HepG2 (cell line): ENCODE results near the gene FAM53B. TPM values are rescaled to one million over a fixed set of nuclear protein-coding genes. Genes with fewer than 3 reads are reported as not detected.

Experiments used
- NFIC ChIP-seq: IDR thresholded peaks from 2 replicates; pipeline ENCODE4 v1.6.1; 2012; ENCODE audit warnings: mild to moderate bottlenecking, low read length, inconsistent platforms
- NR2C2 ChIP-seq: sonication (generic); formaldehyde crosslinking; IDR thresholded peaks from 2 replicates; pipeline ENCODE4 v1.4.0; 2020; ENCODE audit warnings: missing genetic modification reagents, mild to moderate bottlenecking, moderate library complexity, borderline replicate concordance
- RFX1 ChIP-seq: fragments of 450-650 bp; IDR thresholded peaks from 2 replicates; pipeline ENCODE4 v1.6.1; 2017
- TCF7 ChIP-seq: sonication (generic); IDR thresholded peaks from 2 replicates; pipeline ENCODE4 v1.6.1; 2016; ENCODE audit warnings: antibody characterized with exemption, low read depth
- ZBTB7B ChIP-seq: sonication (generic); formaldehyde crosslinking; IDR thresholded peaks from 2 replicates; pipeline ENCODE4 v1.4.0; 2020; ENCODE audit warnings: missing genetic modification reagents
- ZSCAN21 ChIP-seq: sonication (generic); formaldehyde crosslinking; IDR thresholded peaks from 2 replicates; pipeline ENCODE4 v1.8.0; 2022; ENCODE audit warnings: mild to moderate bottlenecking, missing genetic modification reagents, moderate library complexity, borderline replicate concordance
- polyA plus RNA-seq, 8 experiments: library from polyadenylated mRNA; depleted of rRNA in 3 of 8; stranded (reverse) in 7 of 8; unstranded in 1 of 8; fragments of >200 nt; fragmentation: Illumina TruSeq in 4 of 8; extraction: Trizol in 4 of 8; gene quantifications; 2 replicates each; pipeline versions ENCODE4 v1.2.1 to v1.2.3, GENCODE V29; 2011 to 2016; ENCODE audit warnings: low read depth in 4 of 8, missing spikeins in 1 of 8, mixed read lengths in 1 of 8; ENCODE audit not compliant: insufficient read depth in 1 of 8
- total RNA-seq, 5 experiments: library from RNA; depleted of rRNA; stranded (reverse); fragments of >200 nt; fragmentation: Illumina TruSeq; extraction: Trizol; gene quantifications; 2 replicates each; pipeline ENCODE4 v1.2.3, GENCODE V29; 2016; ENCODE audit warnings: low read depth in 1 of 5
- TF ChIP-seq, protein P1 (sequence below): sonication (generic); formaldehyde crosslinking; IDR thresholded peaks from 2 replicates; pipeline ENCODE4 v1.4.0; 2020; ENCODE audit warnings: missing genetic modification reagents
- TF ChIP-seq, protein P2 (sequence below): sonication (generic); formaldehyde crosslinking; IDR thresholded peaks from 2 replicates; pipeline ENCODE4 v1.4.0; 2020; ENCODE audit warnings: missing genetic modification reagents, mild to moderate bottlenecking, borderline replicate concordance
- TF ChIP-seq, protein P3 (sequence below): sonication (generic); formaldehyde crosslinking; IDR thresholded peaks from 2 replicates; pipeline ENCODE4 v1.9.0; 2021; ENCODE audit warnings: mild to moderate bottlenecking, missing genetic modification reagents
- TF ChIP-seq, protein P4 (sequence below): sonication (generic); formaldehyde crosslinking; IDR thresholded peaks from 2 replicates; pipeline ENCODE4 v1.5.0; 2020; ENCODE audit warnings: mild to moderate bottlenecking, missing genetic modification reagents
- TF ChIP-seq, protein P5 (sequence below): sonication (generic); formaldehyde crosslinking; IDR thresholded peaks from 2 replicates; pipeline ENCODE4 v1.4.0; 2020; ENCODE audit warnings: mild to moderate bottlenecking, missing genetic modification reagents

FAM53B gene
- total and polyA plus RNA-seq, 2 of the 13 experiments (the other 11 are each of a cell fraction or from before 2014, with no cell fraction given): 6.4 to 19.3 TPM

DNA sequence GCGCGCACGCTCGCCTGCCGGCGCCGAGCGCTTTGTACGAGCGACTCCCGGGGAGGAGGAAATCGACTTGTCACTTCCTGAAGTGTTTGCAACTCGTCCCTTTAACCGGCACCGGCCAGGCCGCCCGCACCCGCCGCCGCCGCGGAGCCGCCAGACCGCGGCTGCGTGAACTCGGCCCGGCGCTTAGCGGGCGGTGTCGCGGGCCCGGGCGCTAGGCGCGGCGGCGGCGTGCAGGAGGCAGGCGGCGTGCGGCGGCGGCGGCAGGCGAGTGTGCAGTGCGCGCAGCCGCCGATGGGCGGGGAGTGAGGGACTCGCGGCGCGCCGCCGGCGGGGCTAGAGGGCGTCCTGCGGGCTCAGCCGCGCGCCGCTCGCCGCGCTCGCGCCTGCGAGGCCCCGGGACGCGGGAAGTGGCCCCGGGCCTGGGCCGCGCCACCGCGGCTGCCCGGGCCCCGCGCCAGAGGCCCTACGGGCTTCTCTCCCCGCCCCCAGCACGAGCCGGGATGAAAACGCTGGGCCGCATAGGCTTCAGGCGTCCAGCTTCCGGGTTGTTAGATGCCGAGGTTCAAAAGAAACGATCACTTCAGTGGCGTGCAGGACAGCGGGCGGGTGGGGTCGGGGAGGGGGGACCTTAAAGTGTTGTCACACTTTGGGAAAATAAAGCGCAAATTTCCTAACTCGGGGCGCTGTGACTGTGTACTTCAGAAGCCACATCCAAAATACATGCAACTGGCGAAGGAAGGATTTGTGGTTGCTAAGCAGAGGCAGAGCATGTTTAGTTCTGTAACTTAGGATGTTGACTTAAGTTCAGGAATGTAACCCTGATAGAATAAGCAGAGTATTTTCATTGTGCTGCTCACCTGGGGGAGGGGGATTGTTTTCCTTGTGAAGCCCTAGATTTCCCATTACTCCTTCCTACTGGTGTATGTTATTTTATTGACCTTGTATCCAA is at the start of gene FAM53B (continued):
- TF ChIP-seq, protein P1, sequence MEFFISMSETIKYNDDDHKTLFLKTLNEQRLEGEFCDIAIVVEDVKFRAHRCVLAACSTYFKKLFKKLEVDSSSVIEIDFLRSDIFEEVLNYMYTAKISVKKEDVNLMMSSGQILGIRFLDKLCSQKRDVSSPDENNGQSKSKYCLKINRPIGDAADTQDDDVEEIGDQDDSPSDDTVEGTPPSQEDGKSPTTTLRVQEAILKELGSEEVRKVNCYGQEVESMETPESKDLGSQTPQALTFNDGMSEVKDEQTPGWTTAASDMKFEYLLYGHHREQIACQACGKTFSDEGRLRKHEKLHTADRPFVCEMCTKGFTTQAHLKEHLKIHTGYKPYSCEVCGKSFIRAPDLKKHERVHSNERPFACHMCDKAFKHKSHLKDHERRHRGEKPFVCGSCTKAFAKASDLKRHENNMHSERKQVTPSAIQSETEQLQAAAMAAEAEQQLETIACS: peak; percentile 85
- TF ChIP-seq, protein P2, sequence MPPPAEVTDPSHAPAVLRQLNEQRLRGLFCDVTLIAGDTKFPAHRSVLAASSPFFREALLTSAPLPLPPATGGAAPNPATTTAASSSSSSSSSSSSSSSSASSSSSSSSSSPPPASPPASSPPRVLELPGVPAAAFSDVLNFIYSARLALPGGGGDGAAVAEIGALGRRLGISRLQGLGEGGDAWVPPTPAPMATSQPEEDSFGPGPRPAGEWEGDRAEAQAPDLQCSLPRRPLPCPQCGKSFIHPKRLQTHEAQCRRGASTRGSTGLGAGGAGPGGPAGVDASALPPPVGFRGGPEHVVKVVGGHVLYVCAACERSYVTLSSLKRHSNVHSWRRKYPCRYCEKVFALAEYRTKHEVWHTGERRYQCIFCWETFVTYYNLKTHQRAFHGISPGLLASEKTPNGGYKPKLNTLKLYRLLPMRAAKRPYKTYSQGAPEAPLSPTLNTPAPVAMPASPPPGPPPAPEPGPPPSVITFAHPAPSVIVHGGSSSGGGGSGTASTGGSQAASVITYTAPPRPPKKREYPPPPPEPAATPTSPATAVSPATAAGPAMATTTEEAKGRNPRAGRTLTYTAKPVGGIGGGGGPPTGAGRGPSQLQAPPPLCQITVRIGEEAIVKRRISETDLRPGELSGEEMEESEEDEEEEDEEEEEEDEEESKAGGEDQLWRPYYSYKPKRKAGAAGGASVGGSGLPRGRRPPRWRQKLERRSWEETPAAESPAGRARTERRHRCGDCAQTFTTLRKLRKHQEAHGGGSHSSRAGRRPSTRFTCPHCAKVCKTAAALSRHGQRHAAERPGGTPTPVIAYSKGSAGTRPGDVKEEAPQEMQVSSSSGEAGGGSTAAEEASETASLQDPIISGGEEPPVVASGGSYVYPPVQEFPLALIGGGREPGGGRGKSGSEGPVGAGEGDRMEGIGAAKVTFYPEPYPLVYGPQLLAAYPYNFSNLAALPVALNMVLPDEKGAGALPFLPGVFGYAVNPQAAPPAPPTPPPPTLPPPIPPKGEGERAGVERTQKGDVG: no peak
- TF ChIP-seq, protein P3, sequence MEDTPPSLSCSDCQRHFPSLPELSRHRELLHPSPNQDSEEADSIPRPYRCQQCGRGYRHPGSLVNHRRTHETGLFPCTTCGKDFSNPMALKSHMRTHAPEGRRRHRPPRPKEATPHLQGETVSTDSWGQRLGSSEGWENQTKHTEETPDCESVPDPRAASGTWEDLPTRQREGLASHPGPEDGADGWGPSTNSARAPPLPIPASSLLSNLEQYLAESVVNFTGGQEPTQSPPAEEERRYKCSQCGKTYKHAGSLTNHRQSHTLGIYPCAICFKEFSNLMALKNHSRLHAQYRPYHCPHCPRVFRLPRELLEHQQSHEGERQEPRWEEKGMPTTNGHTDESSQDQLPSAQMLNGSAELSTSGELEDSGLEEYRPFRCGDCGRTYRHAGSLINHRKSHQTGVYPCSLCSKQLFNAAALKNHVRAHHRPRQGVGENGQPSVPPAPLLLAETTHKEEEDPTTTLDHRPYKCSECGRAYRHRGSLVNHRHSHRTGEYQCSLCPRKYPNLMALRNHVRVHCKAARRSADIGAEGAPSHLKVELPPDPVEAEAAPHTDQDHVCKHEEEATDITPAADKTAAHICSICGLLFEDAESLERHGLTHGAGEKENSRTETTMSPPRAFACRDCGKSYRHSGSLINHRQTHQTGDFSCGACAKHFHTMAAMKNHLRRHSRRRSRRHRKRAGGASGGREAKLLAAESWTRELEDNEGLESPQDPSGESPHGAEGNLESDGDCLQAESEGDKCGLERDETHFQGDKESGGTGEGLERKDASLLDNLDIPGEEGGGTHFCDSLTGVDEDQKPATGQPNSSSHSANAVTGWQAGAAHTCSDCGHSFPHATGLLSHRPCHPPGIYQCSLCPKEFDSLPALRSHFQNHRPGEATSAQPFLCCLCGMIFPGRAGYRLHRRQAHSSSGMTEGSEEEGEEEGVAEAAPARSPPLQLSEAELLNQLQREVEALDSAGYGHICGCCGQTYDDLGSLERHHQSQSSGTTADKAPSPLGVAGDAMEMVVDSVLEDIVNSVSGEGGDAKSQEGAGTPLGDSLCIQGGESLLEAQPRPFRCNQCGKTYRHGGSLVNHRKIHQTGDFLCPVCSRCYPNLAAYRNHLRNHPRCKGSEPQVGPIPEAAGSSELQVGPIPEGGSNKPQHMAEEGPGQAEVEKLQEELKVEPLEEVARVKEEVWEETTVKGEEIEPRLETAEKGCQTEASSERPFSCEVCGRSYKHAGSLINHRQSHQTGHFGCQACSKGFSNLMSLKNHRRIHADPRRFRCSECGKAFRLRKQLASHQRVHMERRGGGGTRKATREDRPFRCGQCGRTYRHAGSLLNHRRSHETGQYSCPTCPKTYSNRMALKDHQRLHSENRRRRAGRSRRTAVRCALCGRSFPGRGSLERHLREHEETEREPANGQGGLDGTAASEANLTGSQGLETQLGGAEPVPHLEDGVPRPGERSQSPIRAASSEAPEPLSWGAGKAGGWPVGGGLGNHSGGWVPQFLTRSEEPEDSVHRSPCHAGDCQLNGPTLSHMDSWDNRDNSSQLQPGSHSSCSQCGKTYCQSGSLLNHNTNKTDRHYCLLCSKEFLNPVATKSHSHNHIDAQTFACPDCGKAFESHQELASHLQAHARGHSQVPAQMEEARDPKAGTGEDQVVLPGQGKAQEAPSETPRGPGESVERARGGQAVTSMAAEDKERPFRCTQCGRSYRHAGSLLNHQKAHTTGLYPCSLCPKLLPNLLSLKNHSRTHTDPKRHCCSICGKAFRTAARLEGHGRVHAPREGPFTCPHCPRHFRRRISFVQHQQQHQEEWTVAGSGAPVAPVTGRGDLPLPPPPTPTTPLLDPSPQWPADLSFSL (CRISPR knock-in tag): no peak
- TF ChIP-seq, protein P4, sequence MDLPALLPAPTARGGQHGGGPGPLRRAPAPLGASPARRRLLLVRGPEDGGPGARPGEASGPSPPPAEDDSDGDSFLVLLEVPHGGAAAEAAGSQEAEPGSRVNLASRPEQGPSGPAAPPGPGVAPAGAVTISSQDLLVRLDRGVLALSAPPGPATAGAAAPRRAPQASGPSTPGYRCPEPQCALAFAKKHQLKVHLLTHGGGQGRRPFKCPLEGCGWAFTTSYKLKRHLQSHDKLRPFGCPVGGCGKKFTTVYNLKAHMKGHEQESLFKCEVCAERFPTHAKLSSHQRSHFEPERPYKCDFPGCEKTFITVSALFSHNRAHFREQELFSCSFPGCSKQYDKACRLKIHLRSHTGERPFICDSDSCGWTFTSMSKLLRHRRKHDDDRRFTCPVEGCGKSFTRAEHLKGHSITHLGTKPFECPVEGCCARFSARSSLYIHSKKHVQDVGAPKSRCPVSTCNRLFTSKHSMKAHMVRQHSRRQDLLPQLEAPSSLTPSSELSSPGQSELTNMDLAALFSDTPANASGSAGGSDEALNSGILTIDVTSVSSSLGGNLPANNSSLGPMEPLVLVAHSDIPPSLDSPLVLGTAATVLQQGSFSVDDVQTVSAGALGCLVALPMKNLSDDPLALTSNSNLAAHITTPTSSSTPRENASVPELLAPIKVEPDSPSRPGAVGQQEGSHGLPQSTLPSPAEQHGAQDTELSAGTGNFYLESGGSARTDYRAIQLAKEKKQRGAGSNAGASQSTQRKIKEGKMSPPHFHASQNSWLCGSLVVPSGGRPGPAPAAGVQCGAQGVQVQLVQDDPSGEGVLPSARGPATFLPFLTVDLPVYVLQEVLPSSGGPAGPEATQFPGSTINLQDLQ (CRISPR knock-in tag): no peak
- TF ChIP-seq TCF7 (peak; percentile 47; the same call in 1 of the 2 replicates), NFIC (no peak), ZSCAN21 (CRISPR knock-in tag) (no peak), NR2C2 (CRISPR knock-in tag) (no peak), RFX1 (no peak), ZBTB7B (0 out of 2 replicates have a peak, but pooled peaks have one; percentile 28)
- TF ChIP-seq, protein P5, sequence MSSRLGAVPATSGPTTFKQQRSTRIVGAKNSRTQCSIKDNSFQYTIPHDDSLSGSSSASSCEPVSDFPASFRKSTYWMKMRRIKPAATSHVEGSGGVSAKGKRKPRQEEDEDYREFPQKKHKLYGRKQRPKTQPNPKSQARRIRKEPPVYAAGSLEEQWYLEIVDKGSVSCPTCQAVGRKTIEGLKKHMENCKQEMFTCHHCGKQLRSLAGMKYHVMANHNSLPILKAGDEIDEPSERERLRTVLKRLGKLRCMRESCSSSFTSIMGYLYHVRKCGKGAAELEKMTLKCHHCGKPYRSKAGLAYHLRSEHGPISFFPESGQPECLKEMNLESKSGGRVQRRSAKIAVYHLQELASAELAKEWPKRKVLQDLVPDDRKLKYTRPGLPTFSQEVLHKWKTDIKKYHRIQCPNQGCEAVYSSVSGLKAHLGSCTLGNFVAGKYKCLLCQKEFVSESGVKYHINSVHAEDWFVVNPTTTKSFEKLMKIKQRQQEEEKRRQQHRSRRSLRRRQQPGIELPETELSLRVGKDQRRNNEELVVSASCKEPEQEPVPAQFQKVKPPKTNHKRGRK (CRISPR knock-in tag): no peak
